Activated naive CD8-positive, alpha-beta T cell treated with anti-CD3 and anti-CD28 coated beads, Interleukin-2, amount 10 ng/mL, durations not matched to agents 7 days and 5 days (primary cell): ENCODE measurements around the gene NRXN3. TPM values are rescaled to one million over a fixed set of nuclear protein-coding genes. Genes with fewer than 3 reads are reported as not detected.

Source experiments
- ATAC-seq: fragments of 150-1000 bp; cut with Tn5 transposase; one replicate; pipeline ENCODE4 v1.10.0; 2021; ENCODE audit warnings: low read depth, moderate library complexity
- POLR2A ChIA-PET: fragments of 350-600 bp; sonication (Branson Sonifier 250); formaldehyde crosslinking; loops from one replicate; lab custom pipeline; 2021; ENCODE audit warnings: antibody characterized with exemption; lab: Charles Lee
- DNase-seq: peaks from one replicate; pipeline ENCODE4 v3.0.0; 2021
- H3K27ac Mint-ChIP-seq: one replicate; pipeline ENCODE4 v1.8.0; 2022; ENCODE audit warnings: mild to moderate bottlenecking, mixed read lengths
- H3K27me3 Mint-ChIP-seq: one replicate; pipeline ENCODE4 v1.8.0; 2022; ENCODE audit warnings: mild to moderate bottlenecking, moderate library complexity, mixed read lengths
- H3K36me3 Mint-ChIP-seq: one replicate; pipeline ENCODE4 v1.8.0; 2021; ENCODE audit warnings: mild to moderate bottlenecking, mixed read lengths
- H3K4me1 Mint-ChIP-seq: one replicate; pipeline ENCODE4 v1.8.0; 2021; ENCODE audit warnings: mixed read lengths
- H3K4me3 Mint-ChIP-seq: one replicate; pipeline ENCODE4 v1.8.0; 2022; ENCODE audit warnings: mild to moderate bottlenecking, moderate library complexity, mixed read lengths
- H3K9me3 Mint-ChIP-seq: one replicate; pipeline ENCODE4 v1.8.0; 2021; ENCODE audit warnings: mixed read lengths
- total RNA-seq, 2 experiments: library from RNA; stranded (reverse); gene quantifications; one replicate each; pipeline ENCODE4 v1.2.3, GENCODE V29; 2021

NRXN3 gene
- total RNA-seq, 2 experiments from 2014 or later: not detected

- Mint-ChIP-seq H3K4me3 (no peak overlapping the region), H3K36me3 (no peaks in the 10 kb centered on the region), H3K27ac (no peak overlapping the region), H3K9me3 (no peaks in the 10 kb centered on the region), H3K4me1 (no peaks in the 10 kb centered on the region), H3K27me3 (no peaks in the 10 kb centered on the region)
- ATAC-seq (no peak), DNase-seq (no peak)
- POLR2A ChIA-PET: no interaction called here
These were observed 805.6 kb downstream of the NRXN3 start for GRCh38 chr14:78975734-78976133.

- Mint-ChIP-seq H3K9me3 (no peaks in the 10 kb centered on the region), H3K4me3 (no peak overlapping the region), H3K4me1 (no peaks in the 10 kb centered on the region), H3K27me3 (no peaks in the 10 kb centered on the region), H3K27ac (no peak overlapping the region), H3K36me3 (no peaks in the 10 kb centered on the region)
- DNase-seq (no peak), ATAC-seq (no peak)
- POLR2A ChIA-PET: no interaction called here
These were observed 808.7 kb downstream of the NRXN3 start for GRCh38 chr14:78978896-78979295.

DNA sequence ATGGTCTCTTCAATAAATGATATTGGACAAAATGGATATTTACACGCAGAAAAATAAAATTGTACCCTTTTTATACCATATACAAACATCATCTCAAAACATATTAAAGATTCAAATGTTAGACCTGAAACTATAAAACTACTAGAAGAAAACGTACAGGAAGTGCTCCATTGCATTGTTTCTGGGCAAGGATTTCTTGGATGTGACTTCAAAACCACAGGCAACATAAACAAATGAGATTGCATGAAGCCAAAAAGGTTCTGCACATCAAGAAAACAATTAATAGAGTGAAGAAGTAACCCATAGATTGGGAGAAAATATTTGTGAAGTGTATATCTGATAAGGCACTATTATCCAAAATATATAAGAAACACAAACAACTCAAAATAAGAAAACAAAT lies 812.4 kb downstream of the NRXN3 start:
- Mint-ChIP-seq H3K9me3 (no peaks in the 10 kb centered on the region), H3K27me3 (no peaks in the 10 kb centered on the region), H3K4me3 (no peak overlapping the region), H3K27ac (no peak overlapping the region), H3K4me1 (no peaks in the 10 kb centered on the region), H3K36me3 (no peaks in the 10 kb centered on the region)
- DNase-seq: no peak
- no peak for ATAC-seq
- POLR2A ChIA-PET: no interaction called here

DNA sequence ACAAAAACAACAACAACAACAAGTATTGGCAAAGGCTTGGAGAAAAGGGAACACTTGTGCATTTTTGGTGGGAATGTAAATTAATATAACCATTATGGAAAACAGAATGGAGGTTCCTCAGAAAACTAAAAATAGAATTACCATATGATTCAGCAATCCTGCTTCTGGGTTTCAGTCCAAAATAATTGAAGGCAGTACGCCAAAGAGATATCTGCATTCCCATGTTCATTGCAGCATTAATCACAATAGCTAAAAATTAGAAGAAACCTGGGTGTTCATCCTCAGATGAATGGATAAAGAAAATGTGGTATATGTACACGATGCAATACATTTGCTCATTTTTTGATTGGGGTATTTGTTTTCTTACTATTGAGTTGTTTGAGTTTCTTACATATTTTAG lies 813.0 kb downstream of the NRXN3 start:
- H3K4me1 Mint-ChIP-seq: no peaks in the 10 kb centered on the region
- ATAC-seq: no peak
- DNase-seq: no peak
- H3K27me3 Mint-ChIP-seq: no peaks in the 10 kb centered on the region
- no peak overlapping the region for H3K4me3 Mint-ChIP-seq
- H3K9me3 Mint-ChIP-seq: no peaks in the 10 kb centered on the region
- POLR2A ChIA-PET: no interaction called here
- H3K36me3 Mint-ChIP-seq: no peaks in the 10 kb centered on the region
- no peak overlapping the region for H3K27ac Mint-ChIP-seq

- H3K27ac Mint-ChIP-seq: no peak overlapping the region
- no peaks in the 10 kb centered on the region for H3K27me3 Mint-ChIP-seq
- no peak for DNase-seq
- ATAC-seq: no peak
- H3K36me3 Mint-ChIP-seq: no peaks in the 10 kb centered on the region
- no peaks in the 10 kb centered on the region for H3K9me3 Mint-ChIP-seq
- POLR2A ChIA-PET: no interaction called here
- H3K4me1 Mint-ChIP-seq: no peaks in the 10 kb centered on the region
- H3K4me3 Mint-ChIP-seq: no peak overlapping the region
These were observed 815.7 kb downstream of the NRXN3 start for GRCh38 chr14:78985668-78986381.

DNA sequence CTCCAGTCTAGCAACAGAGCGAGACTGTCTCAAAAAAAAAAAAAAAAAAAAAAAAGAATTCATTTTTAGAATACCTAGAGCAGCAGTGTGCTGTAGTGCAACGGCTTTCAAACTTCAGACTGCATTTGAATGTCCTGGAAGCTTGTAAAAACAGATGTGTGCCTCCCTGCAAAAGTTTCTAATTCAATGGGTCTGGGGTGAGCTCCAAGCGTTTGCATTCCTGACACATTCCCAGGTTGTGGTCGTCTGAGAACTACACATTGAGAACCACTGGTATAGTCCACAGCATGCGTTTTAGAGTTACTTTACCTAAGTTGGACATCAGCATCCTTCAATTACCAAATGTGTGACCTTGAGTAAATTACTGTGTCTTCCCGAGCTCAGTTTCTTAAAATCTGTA lies 816.8 kb downstream of the NRXN3 start:
- DNase-seq (no peak), ATAC-seq (no peak)
- POLR2A ChIA-PET: no interaction called here
- H3K4me3 Mint-ChIP-seq: no peak overlapping the region
- no peaks in the 10 kb centered on the region for H3K36me3 Mint-ChIP-seq
- no peaks in the 10 kb centered on the region for H3K9me3 Mint-ChIP-seq
- H3K27ac Mint-ChIP-seq: no peak overlapping the region
- H3K4me1 Mint-ChIP-seq: no peaks in the 10 kb centered on the region
- H3K27me3 Mint-ChIP-seq: no peaks in the 10 kb centered on the region

DNA sequence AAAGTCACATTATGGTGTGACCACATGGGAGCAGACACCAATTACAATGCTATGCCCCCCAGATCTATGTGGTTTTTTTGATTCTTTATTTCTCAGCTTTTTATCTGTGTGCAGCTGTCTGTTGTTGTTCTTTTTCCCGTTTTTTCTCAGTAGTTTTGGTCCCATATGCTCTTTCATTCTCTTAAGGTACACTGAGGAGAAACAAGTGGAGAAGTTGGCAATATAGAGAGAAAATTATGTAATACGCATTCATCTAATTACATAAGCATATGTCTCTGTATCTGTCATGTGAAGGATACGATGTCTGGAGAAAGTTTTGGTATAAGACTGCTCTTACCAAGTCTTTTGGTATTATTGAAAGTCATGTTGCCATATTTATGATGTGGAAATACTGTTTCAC lies 819.0 kb downstream of the NRXN3 start:
- DNase-seq (no peak), ATAC-seq (no peak)
- H3K36me3 Mint-ChIP-seq: no peaks in the 10 kb centered on the region
- H3K4me3 Mint-ChIP-seq: no peak overlapping the region
- H3K9me3 Mint-ChIP-seq: no peaks in the 10 kb centered on the region
- POLR2A ChIA-PET: no interaction called here
- H3K27me3 Mint-ChIP-seq: no peaks in the 10 kb centered on the region
- no peak overlapping the region for H3K27ac Mint-ChIP-seq
- H3K4me1 Mint-ChIP-seq: no peaks in the 10 kb centered on the region

DNA sequence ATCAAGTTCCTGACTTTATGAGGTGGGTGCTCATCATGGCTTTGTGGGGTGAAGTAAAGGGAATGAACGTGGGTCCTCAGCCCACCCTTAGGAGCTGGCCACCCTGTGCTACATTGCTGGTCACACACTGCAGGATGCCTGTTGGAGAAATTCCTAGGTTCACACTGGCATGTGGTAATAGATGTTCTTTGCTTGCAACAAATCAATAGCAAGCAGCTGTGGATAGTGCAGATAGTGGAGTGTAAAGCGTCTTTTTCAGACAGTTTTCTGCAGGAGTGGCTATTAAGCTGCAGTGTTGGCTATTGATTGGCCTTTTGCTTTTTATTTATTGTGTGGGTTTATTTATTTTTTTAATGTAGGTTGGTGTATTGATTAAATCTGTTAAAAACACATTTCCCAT lies 822.7 kb downstream of the NRXN3 start:
- no peaks in the 10 kb centered on the region for H3K9me3 Mint-ChIP-seq
- no peaks in the 10 kb centered on the region for H3K4me1 Mint-ChIP-seq
- H3K4me3 Mint-ChIP-seq: no peak overlapping the region

GRCh38 chr14:78997811-78998210 lies 827.6 kb downstream of the NRXN3 start:
- DNase-seq: no peak
- ATAC-seq: no peak
- Mint-ChIP-seq H3K4me1 (no peaks in the 10 kb centered on the region), H3K36me3 (no peaks in the 10 kb centered on the region), H3K27ac (no peak overlapping the region), H3K4me3 (no peak overlapping the region), H3K9me3 (peaks cover 2% of the 10 kb centered on the region), H3K27me3 (no peaks in the 10 kb centered on the region)
- POLR2A ChIA-PET: no interaction called here

More for the DNA sequence above, 822.7 kb downstream of the NRXN3 start:
- ATAC-seq: no peak
- POLR2A ChIA-PET: no interaction called here
- Mint-ChIP-seq H3K27ac (no peak overlapping the region), H3K36me3 (no peaks in the 10 kb centered on the region), H3K27me3 (no peaks in the 10 kb centered on the region)
- DNase-seq: no peak

GRCh38 chr14:79009286-79009685 lies 839.1 kb downstream of the NRXN3 start:
- POLR2A ChIA-PET: no interaction called here
- ATAC-seq (no peak), DNase-seq (no peak)
- Mint-ChIP-seq H3K9me3 (no peaks in the 10 kb centered on the region), H3K4me1 (no peaks in the 10 kb centered on the region), H3K4me3 (no peak overlapping the region), H3K27ac (no peak overlapping the region), H3K36me3 (no peaks in the 10 kb centered on the region), H3K27me3 (no peaks in the 10 kb centered on the region)

GRCh38 chr14:79011091-79011919 lies 841.1 kb downstream of the NRXN3 start:
- no peak overlapping the region for H3K27ac Mint-ChIP-seq
- no peaks in the 10 kb centered on the region for H3K9me3 Mint-ChIP-seq
- POLR2A ChIA-PET: no interaction called here
- H3K27me3 Mint-ChIP-seq: no peaks in the 10 kb centered on the region
- ATAC-seq: no peak
- no peak overlapping the region for H3K4me3 Mint-ChIP-seq
- no peaks in the 10 kb centered on the region for H3K4me1 Mint-ChIP-seq
- no peak for DNase-seq
- H3K36me3 Mint-ChIP-seq: no peaks in the 10 kb centered on the region

DNA sequence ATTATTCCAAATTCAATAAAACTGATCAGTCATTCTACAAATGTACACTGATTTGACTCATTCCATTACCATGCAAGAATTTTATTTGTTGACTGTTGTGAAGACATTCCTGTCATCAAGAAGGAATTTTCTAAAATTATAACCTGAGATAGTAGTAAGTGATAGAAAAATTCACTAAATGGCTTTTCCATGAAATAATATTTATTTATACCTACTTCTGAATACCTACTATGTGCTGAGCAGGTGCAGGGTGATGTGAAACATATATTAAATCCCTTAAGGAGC lies 841.7 kb downstream of the NRXN3 start:
- Mint-ChIP-seq H3K27ac (no peak overlapping the region), H3K4me3 (no peak overlapping the region), H3K36me3 (no peaks in the 10 kb centered on the region), H3K9me3 (no peaks in the 10 kb centered on the region), H3K4me1 (no peaks in the 10 kb centered on the region), H3K27me3 (no peaks in the 10 kb centered on the region)
- POLR2A ChIA-PET: no interaction called here
- no peak for DNase-seq
- no peak for ATAC-seq

- no peaks in the 10 kb centered on the region for H3K27me3 Mint-ChIP-seq
- no peaks in the 10 kb centered on the region for H3K4me1 Mint-ChIP-seq
- no peak overlapping the region for H3K4me3 Mint-ChIP-seq
- POLR2A ChIA-PET: no interaction called here
- H3K27ac Mint-ChIP-seq: no peak overlapping the region
- H3K9me3 Mint-ChIP-seq: no peaks in the 10 kb centered on the region
- ATAC-seq (no peak), DNase-seq (no peak)
- no peaks in the 10 kb centered on the region for H3K36me3 Mint-ChIP-seq
These were observed 846.8 kb downstream of the NRXN3 start for GRCh38 chr14:79016828-79017505.

DNA sequence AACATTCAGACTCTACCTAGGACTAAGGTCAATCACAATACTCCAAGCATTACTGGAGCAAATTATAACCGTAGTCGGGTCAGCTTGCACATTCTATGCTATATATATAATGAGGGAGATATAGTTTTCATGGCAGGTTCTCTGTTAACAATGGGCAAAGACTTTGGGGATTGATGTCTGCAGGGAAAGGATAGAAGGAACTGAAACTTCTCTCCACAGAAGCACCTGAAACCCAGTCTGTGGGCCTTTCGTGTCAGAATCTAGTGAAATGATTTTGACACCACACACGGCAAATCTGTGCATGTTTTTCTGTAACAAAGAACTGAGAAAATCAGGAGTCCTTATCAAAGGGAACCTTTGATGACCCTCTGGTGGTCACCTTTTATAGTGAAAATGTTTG lies 847.4 kb downstream of the NRXN3 start:
- H3K9me3 Mint-ChIP-seq: no peaks in the 10 kb centered on the region
- POLR2A ChIA-PET: no interaction called here
- no peaks in the 10 kb centered on the region for H3K27me3 Mint-ChIP-seq
- H3K4me3 Mint-ChIP-seq: no peak overlapping the region
- no peak overlapping the region for H3K27ac Mint-ChIP-seq
- H3K4me1 Mint-ChIP-seq: no peaks in the 10 kb centered on the region
- ATAC-seq: no peak
- no peaks in the 10 kb centered on the region for H3K36me3 Mint-ChIP-seq
- no peak for DNase-seq
